Gastroesophageal sphincter (tissue), 3 donors: ENCODE data around the gene BEND5.

Source experiments
- CTCF ChIP-seq, 4 experiments: fragments of 200-600 bp in 2 of 4; fragments of 450-650 bp in 2 of 4; sonication (generic) in 1 of 4; IDR thresholded peaks; one replicate each; pipeline ENCODE4 v1.5.1; 2017 to 2019; ENCODE audit warnings: antibody characterized with exemption in 4 of 4, mild to moderate bottlenecking in 2 of 4, moderate library complexity in 2 of 4
- EP300 ChIP-seq: sonication (generic); formaldehyde crosslinking; IDR thresholded peaks from one replicate; pipeline ENCODE4 v1.6.1; 2017; ENCODE audit warnings: antibody characterized with exemption, mild to moderate bottlenecking
- POLR2A ChIP-seq, 2 donors: fragments of 450-650 bp; IDR thresholded peaks; one replicate each; pipeline ENCODE4 v1.6.1; 2017; ENCODE audit warnings: antibody characterized with exemption in 2 of 2, mild to moderate bottlenecking in 2 of 2, moderate library complexity in 1 of 2
- POLR2AphosphoS5 ChIP-seq: sonication (generic); formaldehyde crosslinking; IDR thresholded peaks from one replicate; pipeline ENCODE4 v1.6.1; 2017; ENCODE audit warnings: antibody characterized with exemption

DNA sequence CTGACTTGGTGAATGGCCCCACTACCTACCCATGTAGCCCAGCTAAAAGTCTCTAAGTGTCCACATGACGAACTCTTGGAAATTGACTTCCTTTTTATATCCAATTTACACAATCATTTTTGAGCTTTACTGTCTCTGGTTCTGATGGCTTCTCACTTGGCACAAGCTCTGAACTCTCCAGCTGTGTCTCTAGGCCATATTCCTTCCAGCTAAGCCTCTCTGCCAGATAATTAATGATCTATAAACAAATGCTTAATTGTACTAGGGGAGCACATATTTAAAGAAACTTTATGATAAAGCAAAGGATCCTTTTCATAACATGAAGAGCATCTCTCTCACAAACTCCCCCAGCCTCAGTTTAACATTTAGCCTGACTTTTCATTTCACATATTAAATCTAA is 16.3 kb upstream of the BEND5 start:
- no peak for TF ChIP-seq CTCF (IDR thresholded peaks at IDR 0.05)
- TF ChIP-seq POLR2A (IDR thresholded peaks at IDR 0.05) = no peak
- no peak for TF ChIP-seq EP300
- TF ChIP-seq POLR2AphosphoS5 = no peak
